Measurements from ENCODE around the gene SDC1. TPM values are rescaled to one million over a fixed set of nuclear protein-coding genes. Genes with fewer than 3 reads are reported as not detected.

The SDC1 gene
- total RNA-seq, 2 experiments from 2014 or later: 0.12 TPM; not detected in 1

GRCh38 chr2:20211420-20211819, 13.5 kb downstream of the SDC1 start:
- H3K27me3 Mint-ChIP-seq: no peaks in the 10 kb centered on the region
- no peaks in the 10 kb centered on the region for H3K4me1 Mint-ChIP-seq (ENCODE audit: low read depth)
- POLR2A ChIA-PET: no interaction called here
- DNase-seq: no peak
- no peaks in the 10 kb centered on the region for H3K9me3 Mint-ChIP-seq
- H3K36me3 Mint-ChIP-seq: no peaks in the 10 kb centered on the region
- H3K27ac Mint-ChIP-seq: no peak overlapping the region
- CTCF ChIA-PET: interaction anchor here (0.7 kb wide), 1 partner anchor 209 kb away, joined by 3 read pairs; no protein-coding TSS in a partner anchor
- intact Hi-C loops (cut with micrococcal nuclease): no loop called here
- H3K4me3 Mint-ChIP-seq: no peak overlapping the region

- DNase-seq: no peak
- no peaks in the 10 kb centered on the region for H3K36me3 Mint-ChIP-seq
- no peaks in the 10 kb centered on the region for H3K9me3 Mint-ChIP-seq
- CTCF ChIA-PET: interaction anchor here (0.7 kb wide), 1 partner anchor 210 kb away, joined by 3 read pairs; no protein-coding TSS in a partner anchor
- H3K27me3 Mint-ChIP-seq: no peaks in the 10 kb centered on the region
- H3K4me1 Mint-ChIP-seq (ENCODE audit: low read depth): no peaks in the 10 kb centered on the region
- intact Hi-C loops (cut with micrococcal nuclease): no loop called here
- H3K4me3 Mint-ChIP-seq: no peak overlapping the region
- H3K27ac Mint-ChIP-seq: no peak overlapping the region
- POLR2A ChIA-PET: no interaction called here
These were observed 14.5 kb downstream of the SDC1 start for GRCh38 chr2:20210462-20210861.

GRCh38 chr2:20209373-20210109, 15.4 kb downstream of the SDC1 start:
- ChIA-PET CTCF (no interaction called here), POLR2A (no interaction called here)
- Mint-ChIP-seq H3K4me3 (no peak overlapping the region), H3K9me3 (no peaks in the 10 kb centered on the region), H3K27ac (no peak overlapping the region), H3K4me1 (ENCODE audit: low read depth) (no peaks in the 10 kb centered on the region), H3K36me3 (no peaks in the 10 kb centered on the region), H3K27me3 (no peaks in the 10 kb centered on the region)
- intact Hi-C loops (cut with micrococcal nuclease): no loop called here
- DNase-seq: no peak

GRCh38 chr2:20208476-20208859, 16.5 kb downstream of the SDC1 start:
- no peaks in the 10 kb centered on the region for H3K36me3 Mint-ChIP-seq
- ChIA-PET CTCF (interaction anchor here (1.2 kb wide), 1 partner anchor 12 kb away, joined by 3 read pairs; no protein-coding TSS in a partner anchor), POLR2A (no interaction called here)
- no peak overlapping the region for H3K27ac Mint-ChIP-seq
- intact Hi-C loops (cut with micrococcal nuclease): no loop called here
- H3K9me3 Mint-ChIP-seq: no peaks in the 10 kb centered on the region
- H3K4me1 Mint-ChIP-seq (ENCODE audit: low read depth): no peaks in the 10 kb centered on the region
- DNase-seq: no peak
- no peaks in the 10 kb centered on the region for H3K27me3 Mint-ChIP-seq
- no peak overlapping the region for H3K4me3 Mint-ChIP-seq

GRCh38 chr2:20207051-20207450, 17.9 kb downstream of the SDC1 start:
- Mint-ChIP-seq H3K27ac (no peak overlapping the region), H3K36me3 (no peaks in the 10 kb centered on the region), H3K4me1 (ENCODE audit: low read depth) (no peaks in the 10 kb centered on the region), H3K9me3 (no peaks in the 10 kb centered on the region), H3K4me3 (no peak overlapping the region), H3K27me3 (no peaks in the 10 kb centered on the region)
- ChIA-PET CTCF (no interaction called here), POLR2A (interaction anchor here (0.7 kb wide), 1 partner anchor 106 kb away, joined by 3 read pairs; no protein-coding TSS in a partner anchor)
- intact Hi-C loops (cut with micrococcal nuclease): no loop called here
- no peak for DNase-seq

GRCh38 chr2:20205915-20206524, 18.9 kb downstream of the SDC1 start:
- H3K36me3 Mint-ChIP-seq: no peaks in the 10 kb centered on the region
- no peak for DNase-seq
- CTCF ChIA-PET: interaction anchor here (1.4 kb wide), 1 partner anchor 19 kb away, joined by 3 read pairs; the partner anchor contains the start of gene SDC1
- H3K27ac Mint-ChIP-seq: no peak overlapping the region
- POLR2A ChIA-PET: no interaction called here
- intact Hi-C loops (cut with micrococcal nuclease): no loop called here
- no peaks in the 10 kb centered on the region for H3K9me3 Mint-ChIP-seq
- no peaks in the 10 kb centered on the region for H3K27me3 Mint-ChIP-seq
- H3K4me1 Mint-ChIP-seq (ENCODE audit: low read depth): no peaks in the 10 kb centered on the region
- H3K4me3 Mint-ChIP-seq: no peak overlapping the region

GRCh38 chr2:20205069-20205468, 19.9 kb downstream of the SDC1 start:
- H3K36me3 Mint-ChIP-seq: no peaks in the 10 kb centered on the region
- no peak overlapping the region for H3K27ac Mint-ChIP-seq
- H3K4me3 Mint-ChIP-seq: no peak overlapping the region
- H3K9me3 Mint-ChIP-seq: no peaks in the 10 kb centered on the region
- H3K4me1 Mint-ChIP-seq (ENCODE audit: low read depth): no peaks in the 10 kb centered on the region
- H3K27me3 Mint-ChIP-seq: no peaks in the 10 kb centered on the region
- DNase-seq: no peak
- ChIA-PET POLR2A (no interaction called here), CTCF (interaction anchor here (1.4 kb wide), 1 partner anchor 20 kb away, joined by 3 read pairs; the partner anchor contains the start of gene SDC1)
- intact Hi-C loops (cut with micrococcal nuclease): no loop called here

GRCh38 chr2:20203521-20204225, 21.3 kb downstream of the SDC1 start:
- Mint-ChIP-seq H3K4me1 (ENCODE audit: low read depth) (no peaks in the 10 kb centered on the region), H3K9me3 (no peaks in the 10 kb centered on the region), H3K4me3 (no peak overlapping the region), H3K36me3 (no peaks in the 10 kb centered on the region), H3K27me3 (no peaks in the 10 kb centered on the region), H3K27ac (no peak overlapping the region)
- POLR2A ChIA-PET: no interaction called here
- no peak for DNase-seq
- intact Hi-C loops (cut with micrococcal nuclease): no loop called here
- CTCF ChIA-PET: no interaction called here

- Mint-ChIP-seq H3K9me3 (no peaks in the 10 kb centered on the region), H3K27ac (no peak overlapping the region), H3K36me3 (no peaks in the 10 kb centered on the region), H3K27me3 (no peaks in the 10 kb centered on the region), H3K4me3 (no peak overlapping the region), H3K4me1 (ENCODE audit: low read depth) (no peaks in the 10 kb centered on the region)
- ChIA-PET POLR2A (no interaction called here), CTCF (interaction anchor here (0.6 kb wide), 1 partner anchor 160 kb away, joined by 3 read pairs; no protein-coding TSS in a partner anchor)
- DNase-seq: no peak
- intact Hi-C loops (cut with micrococcal nuclease): no loop called here
These were observed 21.9 kb downstream of the SDC1 start for GRCh38 chr2:20203072-20203471.

GRCh38 chr2:20201671-20202070, 23.3 kb downstream of the SDC1 start:
- Mint-ChIP-seq H3K4me3 (no peak overlapping the region), H3K36me3 (no peaks in the 10 kb centered on the region), H3K27me3 (no peaks in the 10 kb centered on the region), H3K27ac (no peak overlapping the region), H3K4me1 (ENCODE audit: low read depth) (no peaks in the 10 kb centered on the region), H3K9me3 (no peaks in the 10 kb centered on the region)
- intact Hi-C loops (cut with micrococcal nuclease): no loop called here
- DNase-seq: no peak
- ChIA-PET CTCF (no interaction called here), POLR2A (no interaction called here)

GRCh38 chr2:20200697-20201555, 24.0 kb downstream of the SDC1 start:
- H3K9me3 Mint-ChIP-seq: no peaks in the 10 kb centered on the region
- ChIA-PET POLR2A (no interaction called here), CTCF (no interaction called here)
- H3K27ac Mint-ChIP-seq: no peak overlapping the region
- DNase-seq: no peak
- no peak overlapping the region for H3K4me3 Mint-ChIP-seq
- H3K27me3 Mint-ChIP-seq: no peaks in the 10 kb centered on the region
- H3K36me3 Mint-ChIP-seq: no peaks in the 10 kb centered on the region
- intact Hi-C loops (cut with micrococcal nuclease): no loop called here
- H3K4me1 Mint-ChIP-seq (ENCODE audit: low read depth): no peaks in the 10 kb centered on the region

Measured in activated CD4-positive, alpha-beta memory T cell treated with anti-CD3 and anti-CD28 coated beads for 36 hours (primary cell).